Measurements from ENCODE around the gene ERO1B.

Gene ERO1B

GRCh38 chr1:236185687-236186086 is 96.1 kb downstream of the ERO1B start:
- no peaks in the 10 kb centered on the region for H3K27me3 ChIP-seq (ENCODE audit: control insufficient read depth in 1 of 2, insufficient read depth in 1 of 2, low read length in 2 of 2)
- H2AK5ac ChIP-seq (ENCODE audit: low read length, severe bottlenecking) = no peak overlapping the region
- no peak overlapping the region for H3K23ac ChIP-seq (ENCODE audit: low read length in 2 of 2)
- peaks cover 0 to 37% of the 10 kb centered on the region in 2 experiments for H3K36me3 ChIP-seq (ENCODE audit: control insufficient read depth in 1 of 2, insufficient read depth in 2 of 2, low read depth in 1 of 2, low read length in 2 of 2)
- H3K27ac ChIP-seq (ENCODE audit: low read length, poor library complexity, severe bottlenecking) = no peak overlapping the region
- no peak overlapping the region for H2BK5ac ChIP-seq (ENCODE audit: low read depth, low read length, poor library complexity, severe bottlenecking)
- no peak overlapping the region for H3K18ac ChIP-seq (ENCODE audit: low read depth in 1 of 2, low read length in 2 of 2)
- no peak overlapping the region for H3K4me3 ChIP-seq (ENCODE audit: insufficient read depth in 1 of 2, low read depth in 1 of 2, low read length in 2 of 2)
- no peak overlapping the region for H3K14ac ChIP-seq (ENCODE audit: low read length in 2 of 2)
- no peak overlapping the region for H3K4me2 ChIP-seq (ENCODE audit: low read length, poor library complexity, severe bottlenecking)
- no peak overlapping the region for H4K8ac ChIP-seq (ENCODE audit: low read length)
- no peak overlapping the region for H3K9ac ChIP-seq (ENCODE audit: low read length)
- no peak overlapping the region for H2AFZ ChIP-seq (ENCODE audit: low read depth, low read length)
- H4K91ac ChIP-seq (ENCODE audit: low read length) = no peak overlapping the region
- H2BK15ac ChIP-seq (ENCODE audit: low read depth, poor library complexity, severe bottlenecking) = no peak overlapping the region
- no peak for DNase-seq
- H3K4ac ChIP-seq (ENCODE audit: low read depth in 1 of 2, low read length in 2 of 2) = no peak overlapping the region
- H3K4me1 ChIP-seq (ENCODE audit: control insufficient read depth, insufficient read depth, low read depth, low read length) = no peaks in the 10 kb centered on the region
- H3K9me3 ChIP-seq (ENCODE audit: control insufficient read depth, low read length) = no peaks in the 10 kb centered on the region
- H3K79me1 ChIP-seq (replicated peaks; ENCODE audit: low read length, poor library complexity, severe bottlenecking) = no peaks in the 10 kb centered on the region
- no peak overlapping the region for H2BK12ac ChIP-seq (ENCODE audit: low read length in 2 of 2)
- H2BK120ac ChIP-seq (ENCODE audit: low read depth, low read length) = no peak overlapping the region
- 100% methylated on average over 1 of the region's 4 CpGs for WGBS

DNA sequence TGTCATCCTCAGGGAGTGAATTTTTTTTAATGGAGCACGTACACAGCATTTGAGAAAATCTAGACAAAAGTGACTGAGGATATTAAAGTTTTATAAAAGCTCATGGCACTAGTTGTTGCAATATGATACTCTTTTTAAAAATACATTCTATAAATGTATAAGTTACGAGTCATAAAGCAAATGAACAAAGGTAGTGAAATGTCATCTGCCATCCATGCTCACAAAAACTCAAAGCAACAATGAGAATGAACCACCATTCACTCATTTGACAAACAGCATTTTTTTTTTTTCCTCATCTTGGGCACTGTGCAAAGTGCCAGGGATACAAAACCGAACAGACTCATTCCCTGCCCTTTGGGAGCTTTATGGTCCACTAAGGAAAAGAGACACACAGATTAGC is 100.7 kb downstream of the ERO1B start:
- peaks cover 8% of the 10 kb centered on the region for H3K79me1 ChIP-seq (replicated peaks; ENCODE audit: low read length, poor library complexity, severe bottlenecking)
- DNase-seq = no peak
- H3K4me2 ChIP-seq (ENCODE audit: low read length, poor library complexity, severe bottlenecking) = no peak overlapping the region
- H3K23ac ChIP-seq (ENCODE audit: low read length in 2 of 2) = no peak overlapping the region
- H2BK15ac ChIP-seq (ENCODE audit: low read depth, poor library complexity, severe bottlenecking) = no peak overlapping the region
- no peak overlapping the region for H3K9ac ChIP-seq (ENCODE audit: low read length)
- H3K4me1 ChIP-seq (ENCODE audit: control insufficient read depth, insufficient read depth, low read depth, low read length) = peaks cover 18% of the 10 kb centered on the region
- no peak overlapping the region for H3K18ac ChIP-seq (ENCODE audit: low read depth in 1 of 2, low read length in 2 of 2)
- peaks cover 3 to 54% of the 10 kb centered on the region in 2 experiments for H3K36me3 ChIP-seq (ENCODE audit: control insufficient read depth in 1 of 2, insufficient read depth in 2 of 2, low read depth in 1 of 2, low read length in 2 of 2)
- H3K4me3 ChIP-seq (ENCODE audit: insufficient read depth in 1 of 2, low read depth in 1 of 2, low read length in 2 of 2) = no peak overlapping the region
- H3K14ac ChIP-seq (ENCODE audit: low read length in 2 of 2) = no peak overlapping the region
- H2BK5ac ChIP-seq (ENCODE audit: low read depth, low read length, poor library complexity, severe bottlenecking) = no peak overlapping the region
- no peaks in the 10 kb centered on the region for H3K9me3 ChIP-seq (ENCODE audit: control insufficient read depth, low read length)
- no peak overlapping the region for H2BK12ac ChIP-seq (ENCODE audit: low read length in 2 of 2)
- H3K27me3 ChIP-seq (ENCODE audit: control insufficient read depth in 1 of 2, insufficient read depth in 1 of 2, low read length in 2 of 2) = no peaks in the 10 kb centered on the region
- WGBS = 97% methylated on average over 3 of the region's 3 CpGs
- H4K91ac ChIP-seq (ENCODE audit: low read length) = no peak overlapping the region
- H3K4ac ChIP-seq (ENCODE audit: low read depth in 1 of 2, low read length in 2 of 2) = no peak overlapping the region
- no peak overlapping the region for H2BK120ac ChIP-seq (ENCODE audit: low read depth, low read length)
- no peak overlapping the region for H2AFZ ChIP-seq (ENCODE audit: low read depth, low read length)
- no peak overlapping the region for H2AK5ac ChIP-seq (ENCODE audit: low read length, severe bottlenecking)
- H4K8ac ChIP-seq (ENCODE audit: low read length) = no peak overlapping the region
- H3K27ac ChIP-seq (ENCODE audit: low read length, poor library complexity, severe bottlenecking) = no peak overlapping the region

DNA sequence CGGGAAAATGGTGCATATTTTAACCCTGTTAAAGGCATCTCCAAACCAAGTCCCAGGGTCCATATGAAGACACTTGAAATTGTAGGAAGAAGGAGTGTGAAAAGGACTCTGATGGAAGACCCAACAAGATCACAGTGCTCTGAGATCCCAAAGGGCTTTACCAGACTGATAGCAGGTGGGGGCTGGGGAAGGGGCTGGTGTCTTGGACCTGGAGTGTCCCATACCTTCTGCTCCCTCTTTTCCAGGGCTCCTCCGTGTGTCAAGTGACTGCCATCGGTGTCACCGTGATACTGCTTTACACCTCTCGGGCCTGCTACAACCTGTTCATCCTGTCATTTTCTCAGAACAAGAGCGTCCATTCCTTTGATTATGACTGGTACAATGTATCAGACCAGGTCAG is 102.1 kb downstream of the ERO1B start:
- peak overlapping the region; percentile 11 for H2AK5ac ChIP-seq (ENCODE audit: low read length, severe bottlenecking)
- H3K79me1 ChIP-seq (replicated peaks; ENCODE audit: low read length, poor library complexity, severe bottlenecking) = peaks cover 9% of the 10 kb centered on the region
- H3K4ac ChIP-seq (ENCODE audit: low read depth in 1 of 2, low read length in 2 of 2) = no peak overlapping the region
- no peak overlapping the region for H2BK5ac ChIP-seq (ENCODE audit: low read depth, low read length, poor library complexity, severe bottlenecking)
- H3K4me2 ChIP-seq (ENCODE audit: low read length, poor library complexity, severe bottlenecking) = no peak overlapping the region
- H3K9me3 ChIP-seq (ENCODE audit: control insufficient read depth, low read length) = no peaks in the 10 kb centered on the region
- no peak overlapping the region for H3K18ac ChIP-seq (ENCODE audit: low read depth in 1 of 2, low read length in 2 of 2)
- no peak overlapping the region for H3K9ac ChIP-seq (ENCODE audit: low read length)
- H3K23ac ChIP-seq (ENCODE audit: low read length in 2 of 2) = no peak overlapping the region
- no peak overlapping the region for H2BK12ac ChIP-seq (ENCODE audit: low read length in 2 of 2)
- no peak overlapping the region for H4K91ac ChIP-seq (ENCODE audit: low read length)
- H4K8ac ChIP-seq (ENCODE audit: low read length) = no peak overlapping the region
- no peak overlapping the region for H2BK120ac ChIP-seq (ENCODE audit: low read depth, low read length)
- H3K4me1 ChIP-seq (ENCODE audit: control insufficient read depth, insufficient read depth, low read depth, low read length) = peaks cover 28% of the 10 kb centered on the region
- H3K27me3 ChIP-seq (ENCODE audit: control insufficient read depth in 1 of 2, insufficient read depth in 1 of 2, low read length in 2 of 2) = no peaks in the 10 kb centered on the region
- H3K27ac ChIP-seq (ENCODE audit: low read length, poor library complexity, severe bottlenecking) = peak overlapping the region; percentile 87
- no peak for DNase-seq
- WGBS = 92% methylated on average over 6 of the region's 6 CpGs
- peaks cover 3 to 51% of the 10 kb centered on the region in 2 experiments for H3K36me3 ChIP-seq (ENCODE audit: control insufficient read depth in 1 of 2, insufficient read depth in 2 of 2, low read depth in 1 of 2, low read length in 2 of 2)
- H3K14ac ChIP-seq (ENCODE audit: low read length in 2 of 2) = no peak overlapping the region
- no peak overlapping the region for H2BK15ac ChIP-seq (ENCODE audit: low read depth, poor library complexity, severe bottlenecking)
- no peak overlapping the region for H3K4me3 ChIP-seq (ENCODE audit: insufficient read depth in 1 of 2, low read depth in 1 of 2, low read length in 2 of 2)
- no peak overlapping the region for H2AFZ ChIP-seq (ENCODE audit: low read depth, low read length)

DNA sequence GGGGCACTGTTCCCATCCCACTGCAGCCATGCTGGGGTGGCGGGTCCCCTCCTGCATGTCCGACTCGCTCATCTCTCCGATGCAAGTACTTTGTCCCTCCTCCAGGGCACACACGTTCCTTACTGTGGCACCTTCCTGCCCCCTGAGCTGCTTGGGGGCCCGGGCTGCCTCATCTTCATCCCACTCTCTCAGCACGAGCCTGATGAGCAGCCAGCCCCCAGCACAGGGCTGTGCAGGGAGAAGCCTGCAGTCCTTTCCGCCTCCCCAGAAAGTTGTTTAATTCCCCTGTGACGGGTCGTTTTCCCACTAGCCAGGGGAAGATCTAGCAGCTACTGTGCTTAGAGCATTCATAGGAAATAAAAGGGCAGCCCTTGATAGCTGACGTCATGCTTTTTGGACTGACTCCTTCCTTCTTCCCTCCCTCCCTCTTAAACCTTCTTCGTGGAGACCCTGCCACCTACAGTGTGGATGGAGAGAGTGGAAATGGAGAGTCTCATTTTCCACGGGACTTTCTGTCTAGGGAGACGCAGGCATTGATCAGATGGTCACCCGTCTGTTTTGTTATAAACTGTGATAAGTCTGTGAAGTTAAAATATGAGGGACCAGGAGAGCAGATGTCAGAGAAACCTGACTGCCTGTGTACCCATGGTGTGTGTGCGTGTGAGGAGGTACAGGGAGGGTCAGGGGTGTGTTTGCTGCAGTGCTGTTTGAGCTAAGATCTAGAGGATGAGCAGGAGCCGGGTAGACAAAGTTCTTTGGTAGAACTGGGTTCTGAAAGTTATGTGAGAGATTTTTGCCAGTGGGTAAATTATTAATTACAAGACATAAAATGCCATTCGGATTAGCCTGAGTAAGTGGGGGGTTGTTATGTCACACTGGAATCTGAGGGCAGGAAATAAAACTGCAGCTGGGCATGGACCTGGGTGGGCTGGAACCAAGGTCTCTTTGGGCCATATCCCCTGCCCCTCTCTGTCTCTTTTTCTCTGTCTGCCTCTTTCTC is 105.1 kb downstream of the ERO1B start:
- Histone ChIP-seq H3K27ac (ENCODE audit: low read length, poor library complexity, severe bottlenecking) (peak overlapping the region; percentile 99), H4K8ac (ENCODE audit: low read length) (no peak overlapping the region), H3K4ac (ENCODE audit: low read depth in 1 of 2, low read length in 2 of 2) (no peak overlapping the region), H3K36me3 (ENCODE audit: control insufficient read depth in 1 of 2, insufficient read depth in 2 of 2, low read depth in 1 of 2, low read length in 2 of 2) (peaks cover 3 to 28% of the 10 kb centered on the region in 2 experiments), H2AK5ac (ENCODE audit: low read length, severe bottlenecking) (peak overlapping the region; percentile 69), H3K9ac (ENCODE audit: low read length) (no peak overlapping the region), H3K14ac (ENCODE audit: low read length in 2 of 2) (no peak overlapping the region), H3K27me3 (ENCODE audit: control insufficient read depth in 1 of 2, insufficient read depth in 1 of 2, low read length in 2 of 2) (no peaks in the 10 kb centered on the region), H2BK5ac (ENCODE audit: low read depth, low read length, poor library complexity, severe bottlenecking) (peak overlapping the region; percentile 98), H3K23ac (ENCODE audit: low read length in 2 of 2) (no peak overlapping the region), H3K4me1 (ENCODE audit: control insufficient read depth, insufficient read depth, low read depth, low read length) (peaks cover 29% of the 10 kb centered on the region), H3K4me3 (ENCODE audit: insufficient read depth in 1 of 2, low read depth in 1 of 2, low read length in 2 of 2) (no peak overlapping the region), H3K4me2 (ENCODE audit: low read length, poor library complexity, severe bottlenecking) (peak overlapping the region; percentile 69), H3K79me1 (replicated peaks; ENCODE audit: low read length, poor library complexity, severe bottlenecking) (peaks cover 14% of the 10 kb centered on the region), H3K9me3 (ENCODE audit: control insufficient read depth, low read length) (no peaks in the 10 kb centered on the region), H2BK15ac (ENCODE audit: low read depth, poor library complexity, severe bottlenecking) (no peak overlapping the region), H2BK120ac (ENCODE audit: low read depth, low read length) (no peak overlapping the region), H3K18ac (ENCODE audit: low read depth in 1 of 2, low read length in 2 of 2) (no peak overlapping the region), H2BK12ac (ENCODE audit: low read length in 2 of 2) (no peak overlapping the region), H4K91ac (ENCODE audit: low read length) (no peak overlapping the region), H2AFZ (ENCODE audit: low read depth, low read length) (no peak overlapping the region)
- DNase-seq = no peak
- 79% methylated on average over 16 of the region's 18 CpGs for WGBS

All from mesenchymal stem cell (in vitro differentiated cells and primary cell).